Measurements from ENCODE around the gene TSPEAR.
"Not testable (repeated sequence)": the region's sequence is repeated elsewhere in the genome, so short reads cannot be mapped to it uniquely, and the experiment has no call there.

Gene TSPEAR

DNA sequence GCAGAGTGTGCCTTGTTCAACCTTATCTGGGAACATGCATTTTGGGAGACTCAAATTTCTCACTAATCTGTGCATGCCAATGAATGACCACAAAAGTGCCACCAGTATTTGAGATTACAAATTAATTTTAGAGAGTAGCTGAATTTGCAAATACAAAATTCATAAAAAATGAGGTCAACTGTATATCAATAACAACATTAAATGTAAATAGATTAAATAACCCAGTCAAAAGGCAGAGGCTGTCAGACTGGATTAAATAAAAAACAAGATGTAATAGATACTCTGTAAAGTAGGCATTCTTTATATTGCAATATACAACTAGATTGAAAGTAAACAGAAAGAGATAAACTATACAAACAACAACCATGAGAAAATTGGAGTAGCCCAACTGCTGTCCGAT is 147.3 kb downstream of the TSPEAR start:
- no peak for DNase-seq

DNA sequence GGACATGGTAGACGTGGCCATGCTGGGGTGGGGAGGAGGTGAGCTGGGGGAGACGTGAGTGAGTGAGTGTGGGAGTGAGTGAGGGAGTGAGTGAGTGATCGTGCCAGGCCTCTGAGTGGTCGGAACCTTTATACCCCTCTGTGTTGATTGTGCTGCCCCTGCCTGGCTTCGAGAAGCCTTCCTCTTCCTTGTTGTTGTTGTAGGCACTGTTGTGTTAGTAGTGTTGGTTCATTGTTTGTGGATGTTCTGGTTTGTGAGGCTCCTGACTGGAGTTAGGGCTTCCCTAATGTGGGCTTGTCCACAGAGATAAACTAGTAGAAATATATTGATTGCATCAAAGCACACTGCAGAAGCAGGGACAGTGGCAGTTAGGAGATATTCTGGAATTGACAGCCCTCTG is 152.7 kb downstream of the TSPEAR start, which contains the start of gene KRTAP10-3:
Gene KRTAP10-3 (minus strand): TSS at position 101 of the 400 bp plus-strand sequence. CDS start 80 bp downstream, at position 21.
- DNase-seq = no peak

DNA sequence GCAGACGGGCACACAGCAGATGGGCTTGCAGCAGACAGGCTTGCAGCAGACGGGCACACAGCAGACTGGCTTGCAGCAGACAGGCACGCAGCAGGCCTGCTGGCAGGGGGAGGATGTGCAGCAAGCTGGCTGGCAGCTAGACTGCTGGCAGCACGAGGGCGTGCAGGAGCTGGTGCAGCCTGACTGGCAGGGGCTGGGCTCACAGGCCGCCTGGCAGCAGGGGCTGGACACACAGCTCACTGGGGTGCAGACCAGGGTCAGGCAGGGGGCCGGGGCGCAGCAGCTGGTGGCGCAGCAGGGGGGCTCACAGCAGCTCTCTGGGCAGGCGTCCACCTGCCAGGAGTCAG is 153.1 kb downstream of the TSPEAR start:
- not testable (repeated sequence) for DNase-seq

DNA sequence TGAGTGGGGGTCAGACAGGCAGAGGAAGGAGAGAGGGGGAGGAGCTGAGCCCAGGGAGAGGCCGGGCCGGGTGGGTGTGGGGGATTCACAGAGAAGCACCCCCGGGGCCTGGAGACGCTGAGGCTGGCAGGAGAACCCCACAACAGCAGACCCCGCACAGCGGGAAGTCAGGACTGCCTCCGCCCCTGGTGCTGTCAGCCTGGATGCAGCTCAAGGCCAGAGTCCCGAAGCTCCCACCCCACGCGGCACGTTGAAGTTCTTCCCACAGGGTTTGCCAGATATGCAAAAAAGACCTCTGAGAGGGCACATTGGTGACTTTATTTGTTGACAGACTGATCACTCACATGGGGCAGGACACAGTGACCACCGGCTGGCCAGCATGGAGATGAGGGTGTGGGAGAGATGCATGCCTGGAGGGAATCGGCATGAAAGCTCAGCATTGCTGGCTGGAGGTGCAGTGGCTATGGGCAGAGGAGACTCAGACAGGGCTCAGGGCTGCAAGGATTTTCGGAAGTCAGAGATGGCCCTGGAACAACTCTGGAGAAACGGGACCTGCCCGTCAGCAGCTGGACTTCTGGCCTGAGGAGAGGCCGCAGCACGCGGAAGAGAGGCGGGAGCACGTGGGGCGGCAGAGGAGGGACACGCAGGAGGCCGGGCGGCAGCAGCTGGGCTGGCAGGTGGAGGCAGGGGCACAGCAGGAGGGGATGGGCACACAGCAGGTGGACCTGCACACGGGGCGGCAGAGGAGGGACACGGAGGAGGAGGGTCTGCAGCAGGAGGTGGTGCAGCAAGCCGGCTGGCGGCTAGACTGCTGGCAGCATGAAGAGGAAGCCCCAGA is 153.7 kb downstream of the TSPEAR start:
- no peak for DNase-seq

DNA sequence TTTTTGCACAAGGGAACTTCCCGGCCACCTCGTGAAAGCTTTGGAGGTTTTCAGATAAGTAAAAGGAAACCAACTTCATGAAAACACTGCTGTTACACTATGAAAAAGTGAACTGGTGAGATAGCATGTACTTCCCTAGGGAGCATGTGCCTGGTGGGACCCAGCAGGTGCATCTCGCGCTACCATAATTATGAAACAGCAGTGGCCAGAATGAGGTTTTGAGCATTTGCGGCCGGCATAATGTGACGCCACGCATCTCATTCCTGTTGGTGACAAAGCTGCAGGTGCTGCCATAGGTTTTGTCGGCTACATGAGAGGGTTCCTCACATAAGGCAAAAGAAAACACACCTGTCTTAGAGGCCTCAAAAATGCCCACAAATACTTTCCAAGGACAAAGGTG is 154.5 kb downstream of the TSPEAR start:
- DNase-seq = no peak

DNA sequence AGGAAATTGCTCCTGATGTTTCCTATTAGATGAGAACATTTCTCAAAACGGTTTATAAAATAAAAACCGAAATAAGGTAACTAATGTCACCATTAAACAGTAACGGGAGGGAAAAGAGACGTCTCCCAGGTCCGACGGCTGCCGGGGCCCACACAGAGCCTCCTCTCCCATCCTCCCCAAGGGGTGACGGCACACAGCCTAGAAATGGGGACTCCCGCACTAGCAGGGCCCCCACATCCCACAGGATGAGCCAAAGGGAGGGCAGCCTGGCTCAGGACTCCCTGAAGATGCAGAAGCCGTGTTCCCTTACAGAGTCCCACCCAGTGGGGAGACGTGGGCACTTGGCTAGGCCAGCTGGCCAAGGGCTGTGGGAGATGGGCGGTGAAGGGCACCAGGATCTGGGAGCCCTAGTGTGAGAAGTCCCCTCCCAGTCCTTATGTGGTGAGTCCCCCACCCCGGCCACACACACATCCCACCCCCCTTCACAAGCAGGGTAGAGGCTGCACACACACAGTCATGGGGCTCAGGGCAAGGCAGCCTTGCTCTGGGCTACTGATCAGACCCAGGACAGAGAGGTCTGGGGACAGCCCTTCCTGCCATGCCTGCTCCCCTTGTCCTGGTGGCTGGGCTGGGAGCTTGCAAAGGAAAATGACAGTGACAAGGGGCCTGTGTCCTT is 156.0 kb downstream of the TSPEAR start:
- DNase-seq = no peak

DNA sequence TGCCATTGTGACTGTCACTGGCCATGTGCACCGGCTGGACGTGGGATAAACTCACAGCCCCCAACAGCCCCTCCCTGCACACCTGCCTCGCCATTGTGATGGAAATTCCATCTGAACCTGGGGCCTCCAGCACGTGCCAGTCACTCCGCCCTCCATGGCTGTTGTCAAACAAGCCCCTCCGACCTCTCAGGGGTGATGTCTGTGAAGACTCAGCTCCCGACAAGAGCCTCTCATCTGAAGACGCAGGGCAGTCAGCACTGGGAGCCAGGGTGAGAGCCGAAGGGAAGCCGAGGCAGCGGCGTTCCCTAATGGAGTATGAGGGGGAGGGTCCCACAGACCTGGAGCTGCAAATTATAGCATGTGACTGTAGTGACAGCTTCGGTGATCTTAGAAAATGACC is 158.7 kb downstream of the TSPEAR start:
- no peak for DNase-seq

DNA sequence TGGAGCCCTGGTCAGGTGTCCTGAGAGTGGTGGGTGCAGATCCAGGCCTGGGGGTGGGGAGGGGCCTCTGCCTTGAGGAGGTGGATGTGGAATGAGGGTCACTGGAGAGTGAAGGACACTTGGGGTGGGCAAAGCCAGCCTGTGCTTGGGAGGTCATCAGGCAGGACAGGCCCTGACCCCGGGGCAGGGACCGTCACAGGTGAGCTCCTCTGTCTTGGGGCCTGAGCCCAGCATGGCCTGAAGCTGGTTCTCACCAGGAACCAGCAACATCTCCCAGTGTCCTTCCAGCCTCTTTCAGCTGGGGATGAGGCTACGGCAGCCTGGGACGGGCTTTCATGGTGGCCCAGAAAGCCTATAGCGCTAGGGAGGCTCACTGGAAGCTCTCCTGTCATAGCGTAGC is 159.2 kb downstream of the TSPEAR start:
- no peak for DNase-seq

DNA sequence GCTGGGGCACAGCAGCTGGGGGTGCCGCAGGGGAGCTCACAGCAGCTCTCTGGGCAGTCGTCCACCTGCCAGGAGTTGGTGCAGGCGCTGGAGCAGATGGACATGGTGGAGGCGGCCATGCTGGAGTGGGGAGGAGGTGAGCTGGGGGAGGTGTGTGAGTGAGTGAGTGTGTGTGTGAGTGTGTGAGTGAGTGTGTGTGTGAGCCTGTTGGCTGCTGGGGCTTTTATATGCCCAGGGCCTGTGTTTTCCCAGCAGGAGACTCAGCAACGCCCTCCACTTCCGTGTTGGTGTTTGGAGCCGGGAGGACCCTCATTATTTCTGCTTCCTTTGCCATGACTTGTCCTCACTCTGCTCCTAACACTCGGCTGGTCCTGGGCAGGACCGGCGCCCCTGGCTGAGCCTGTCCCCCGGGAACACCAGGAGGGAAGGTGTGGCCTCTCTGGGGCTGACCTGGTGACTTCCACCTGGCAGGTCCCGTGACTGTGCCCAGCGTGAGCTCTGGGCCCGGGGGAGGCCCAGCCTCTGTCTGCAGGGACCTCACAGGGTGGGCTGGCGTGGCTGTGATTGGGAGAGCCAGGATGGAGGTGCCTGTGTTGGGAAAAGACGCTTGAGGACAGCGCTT is 159.9 kb downstream of the TSPEAR start, which contains the start of gene KRTAP10-2:
Gene KRTAP10-2 (minus strand): TSS at position 166 of the 622 bp plus-strand sequence. CDS start 47 bp downstream, at position 119.
- no peak for DNase-seq

DNA sequence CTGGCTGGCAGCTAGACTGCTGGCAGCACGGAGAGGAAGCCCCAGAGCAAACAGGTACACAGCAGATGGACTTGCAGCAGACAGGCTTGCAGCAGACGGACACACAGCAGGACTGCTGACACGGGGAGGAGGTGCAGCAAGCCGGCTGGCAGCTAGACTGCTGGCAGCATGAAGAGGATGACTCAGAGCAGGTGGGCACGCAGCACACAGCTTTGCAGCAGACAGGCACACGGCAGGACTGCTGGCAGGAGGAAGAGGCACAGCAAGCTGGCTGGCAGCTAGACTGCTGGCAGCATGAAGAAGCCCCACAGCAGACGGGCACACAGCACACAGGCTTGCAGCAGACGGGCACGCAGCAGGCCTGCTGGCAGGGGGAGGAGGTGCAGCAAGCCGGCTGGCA is 160.6 kb downstream of the TSPEAR start:
- no peak for DNase-seq

DNA sequence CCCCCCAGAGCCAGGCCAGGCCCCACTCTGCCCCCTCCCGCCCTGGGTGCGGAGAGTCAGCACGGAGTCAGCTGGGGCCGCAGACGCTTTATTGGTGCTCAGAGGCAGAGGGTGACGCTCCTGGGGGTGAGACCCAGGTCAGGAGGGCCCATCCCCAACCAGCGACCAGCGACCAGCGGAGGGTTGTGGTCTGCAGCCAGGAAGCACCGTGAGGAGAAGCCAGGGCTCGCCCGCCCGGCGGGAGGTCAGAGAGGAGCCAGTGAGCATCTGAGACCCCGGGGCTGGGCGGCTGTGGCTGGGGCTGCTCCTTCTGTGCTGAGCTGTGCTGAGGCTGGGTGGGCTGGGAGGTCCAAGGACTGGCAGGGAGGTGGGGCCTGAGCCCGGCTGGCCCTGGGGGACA is 161.1 kb downstream of the TSPEAR start:
- not testable (repeated sequence) for DNase-seq

DNA sequence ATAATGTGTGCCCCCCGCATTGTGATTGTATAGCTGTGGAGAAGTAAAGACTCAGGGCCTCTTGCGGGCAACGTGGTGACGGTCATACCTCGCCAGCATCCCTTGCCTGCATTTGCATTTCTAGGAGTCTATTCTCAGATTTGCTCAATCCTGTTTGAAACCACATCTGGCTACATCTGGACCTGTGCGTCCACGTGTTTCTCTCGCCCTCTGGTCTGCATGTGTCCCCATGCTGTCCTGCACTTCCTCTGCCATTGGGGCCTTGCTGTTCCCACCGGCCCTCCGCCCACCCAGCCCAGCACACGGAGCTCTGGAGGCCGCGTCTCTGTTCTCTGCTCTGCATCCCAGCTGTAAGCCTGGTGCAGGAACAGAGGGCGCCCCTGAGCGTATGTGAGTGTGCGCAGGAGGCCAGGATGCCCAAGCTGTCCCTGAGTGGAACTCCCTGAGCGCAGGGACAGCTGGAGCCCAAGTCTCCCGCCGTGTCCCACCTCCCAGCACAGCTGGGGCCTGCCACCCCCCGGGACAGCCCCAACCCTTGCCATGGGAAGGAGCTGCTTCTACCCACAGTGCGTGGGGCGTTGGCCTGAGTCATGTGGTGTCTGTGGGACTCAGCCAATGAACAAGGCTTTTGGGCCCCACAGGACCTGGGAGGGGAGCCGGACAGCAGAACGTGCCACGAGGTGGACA is 161.7 kb downstream of the TSPEAR start:
- no peak for DNase-seq

DNA sequence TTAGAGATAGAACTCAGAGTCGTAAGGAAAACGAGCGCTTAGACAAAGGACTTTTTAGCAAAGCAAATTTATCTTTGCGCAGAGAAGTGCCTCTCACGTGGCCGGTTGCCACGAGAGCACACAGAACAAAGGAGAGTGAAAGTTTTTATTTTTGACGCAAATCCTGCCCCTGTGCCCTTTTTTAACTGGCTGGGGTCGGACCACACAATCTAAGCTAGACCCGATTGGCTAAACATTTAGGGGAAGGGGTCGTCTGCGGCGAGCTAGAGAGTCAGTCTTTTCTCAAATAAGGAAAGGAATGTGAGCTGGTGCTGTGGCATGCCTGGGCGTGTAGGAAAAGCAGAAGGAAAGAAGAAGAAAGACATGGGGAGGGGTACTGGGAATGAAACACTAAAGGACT is 162.4 kb downstream of the TSPEAR start:
- no peak for DNase-seq

DNA sequence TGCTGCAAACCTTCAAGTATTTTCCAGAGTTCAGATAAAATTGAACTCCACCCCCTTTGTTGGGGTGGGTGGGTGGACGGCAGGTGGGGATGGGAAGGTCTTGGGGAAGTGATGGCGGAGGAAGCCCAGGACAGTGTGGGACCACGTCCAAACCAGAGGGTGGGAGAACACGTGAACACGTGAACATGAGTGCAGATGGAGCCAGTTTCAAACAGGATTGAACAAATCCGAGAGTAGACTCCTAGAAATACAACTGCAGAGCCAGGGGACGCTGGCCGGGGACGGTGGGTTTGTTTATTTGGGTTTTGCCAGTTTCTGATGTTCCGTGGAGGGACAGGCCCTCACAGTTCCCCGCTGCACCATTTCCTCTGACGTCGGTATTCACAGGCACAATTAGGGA is 163.0 kb downstream of the TSPEAR start:
- DNase-seq = no peak

DNA sequence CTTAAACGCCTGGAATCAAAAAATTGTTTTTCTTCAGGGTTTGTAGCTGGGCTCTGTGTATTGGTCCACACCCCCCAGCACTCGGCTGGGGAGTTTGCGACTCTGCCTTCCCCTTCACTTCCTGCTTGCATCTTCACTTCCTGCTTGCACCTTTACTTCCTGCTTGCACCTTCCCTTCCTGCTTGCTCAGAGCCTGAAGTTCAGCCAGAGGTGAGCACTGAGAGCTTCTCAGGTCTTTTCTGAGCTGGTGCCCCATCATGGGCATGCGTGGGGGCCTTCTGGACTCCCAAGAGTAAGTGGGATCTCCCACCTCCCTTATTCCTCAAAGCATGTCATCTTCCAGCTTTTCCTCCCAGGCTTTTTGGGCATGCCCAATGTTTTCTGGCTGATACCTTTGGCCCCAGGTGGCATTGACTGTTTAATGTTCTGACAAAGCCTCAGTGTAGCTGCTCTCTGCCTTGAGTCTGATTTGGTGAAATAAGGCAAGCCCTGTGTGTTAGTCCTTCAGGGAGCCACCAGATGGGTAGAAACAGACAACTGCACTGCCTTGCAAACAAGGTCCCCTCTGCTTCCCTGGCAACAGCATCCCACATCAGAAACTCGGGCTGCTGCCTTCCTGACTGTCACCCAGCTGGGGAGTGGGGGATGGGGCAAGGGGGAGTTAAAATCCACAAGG is 163.6 kb downstream of the TSPEAR start:
- DNase-seq = peak; percentile 16

DNA sequence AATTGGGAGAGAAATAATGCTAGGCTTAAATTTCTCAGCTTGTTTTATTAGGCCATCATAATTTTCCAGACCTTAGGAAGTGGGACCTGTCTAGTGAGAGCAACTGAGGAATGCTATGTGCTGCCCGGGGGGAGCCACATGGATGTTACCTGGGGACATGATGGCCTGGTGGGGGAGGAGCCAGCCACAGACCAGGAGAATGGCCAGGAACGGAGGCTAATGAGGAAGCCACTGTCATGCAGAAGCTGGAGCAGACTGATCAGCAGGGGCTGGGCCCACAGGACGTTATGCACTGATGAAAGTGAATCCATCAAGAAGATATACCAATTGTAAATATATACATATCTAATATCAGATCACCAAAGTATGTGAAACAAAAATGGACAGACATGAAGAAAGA is 166.8 kb downstream of the TSPEAR start:
- DNase-seq = no peak

DNA sequence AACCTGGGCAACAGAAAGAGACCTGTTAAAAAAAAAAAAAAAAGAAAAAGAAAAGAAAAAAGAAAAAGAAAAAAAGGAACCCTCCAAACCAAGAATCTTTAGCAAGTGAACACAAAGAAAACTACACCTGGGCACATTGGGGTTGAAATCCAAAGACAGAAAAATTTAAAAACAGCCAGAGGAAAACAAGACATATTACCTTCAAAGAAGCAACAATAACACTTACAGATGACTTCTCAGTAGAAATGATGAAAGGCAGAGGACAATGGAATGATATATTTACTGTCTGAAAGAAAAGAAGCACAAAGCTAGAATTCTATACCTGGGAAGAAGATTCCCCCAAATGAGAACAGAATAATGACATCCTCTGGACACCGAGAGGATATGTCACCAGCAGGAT is 168.7 kb downstream of the TSPEAR start:
- no peak for DNase-seq

DNA sequence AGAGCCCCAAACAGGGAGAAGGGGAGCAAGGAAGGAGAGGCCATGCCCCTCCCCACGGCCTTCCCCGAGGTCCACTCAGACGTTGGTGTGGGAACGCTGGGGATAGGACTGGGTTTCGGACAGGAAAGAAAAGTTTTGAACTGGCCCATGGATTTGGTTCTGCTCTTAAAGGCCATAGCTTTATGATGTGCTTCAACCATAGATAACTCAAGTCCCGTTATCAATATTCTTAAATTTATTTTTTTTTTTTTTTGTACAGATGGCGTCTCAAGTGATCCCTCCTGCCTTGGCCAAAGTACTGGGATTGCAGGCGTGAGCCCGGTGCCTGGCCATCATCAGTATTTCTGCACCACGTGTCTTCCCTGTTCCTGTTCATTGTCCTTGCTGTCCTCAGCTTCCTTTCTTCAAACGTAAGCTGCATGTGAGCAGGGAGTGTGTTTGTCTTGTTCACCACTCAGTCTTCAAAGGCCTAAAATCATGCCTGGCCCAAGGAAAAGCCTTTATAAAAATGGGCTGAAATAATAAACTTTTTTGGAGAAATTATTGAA is 170.6 kb downstream of the TSPEAR start:
- no peak for DNase-seq

DNA sequence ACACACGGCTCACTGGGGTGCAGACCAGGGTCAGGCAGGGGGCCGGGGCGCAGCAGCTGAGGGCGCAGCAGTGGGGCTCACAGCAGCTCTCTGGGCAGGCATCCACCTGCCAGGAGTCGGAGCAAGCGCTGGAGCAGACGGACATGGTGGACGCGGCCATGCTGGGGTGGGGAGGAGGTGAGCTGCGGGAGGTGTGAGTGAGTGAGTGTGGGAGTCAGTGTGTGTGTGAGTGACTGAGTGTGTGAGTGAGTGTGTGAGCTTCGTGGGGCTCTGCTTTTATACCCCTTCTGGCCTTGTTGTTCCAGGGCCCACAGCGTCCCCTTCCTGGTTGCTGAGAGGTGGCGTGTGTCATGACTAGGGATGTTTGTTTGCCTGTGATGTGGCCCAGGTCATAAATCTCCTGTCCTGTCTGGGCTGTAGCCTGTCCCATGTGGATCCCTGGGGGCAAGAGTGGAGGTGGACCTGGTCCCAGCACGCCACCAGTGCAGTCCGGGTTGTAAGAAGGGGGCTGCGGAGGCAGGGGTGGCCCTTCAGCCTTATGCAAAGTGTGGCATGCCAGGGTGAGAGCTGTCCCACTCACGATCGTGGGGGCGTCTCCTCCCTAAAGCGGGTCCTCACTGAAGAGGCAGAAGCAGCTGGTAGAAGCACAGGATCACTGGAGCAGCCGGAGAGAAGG is 171.2 kb downstream of the TSPEAR start, which contains the start of gene KRTAP10-1:
Gene KRTAP10-1 (minus strand): TSS at position 205 of the 676 bp plus-strand sequence. CDS start 45 bp downstream, at position 160.
- no peak for DNase-seq

DNA sequence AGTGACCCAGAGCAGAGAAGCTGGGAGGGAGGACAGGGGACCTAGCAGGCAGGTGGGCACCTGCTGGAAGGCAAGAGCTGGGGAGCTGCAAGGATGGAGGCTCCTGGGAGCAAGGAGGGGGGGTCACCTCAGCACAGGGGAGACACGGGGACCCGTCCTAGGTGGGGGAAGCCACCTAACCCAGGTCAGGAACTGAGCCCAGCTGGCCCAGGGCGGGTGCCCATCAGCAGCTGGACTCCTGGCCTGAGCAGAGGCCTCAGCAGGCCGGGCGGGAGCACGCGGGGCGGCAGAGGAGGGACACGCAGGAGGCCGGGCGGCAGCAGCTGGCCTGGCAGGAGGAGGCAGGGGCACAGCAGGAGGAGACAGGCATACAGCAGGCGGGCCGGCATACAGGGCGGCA is 172.3 kb downstream of the TSPEAR start:
- DNase-seq = no peak

Data from stimulated activated CD4-positive, alpha-beta T cell treated with anti-CD3 and anti-CD28 coated beads, Interleukin-4, amount 100 ng/mL, for 1 hour (primary cell).